ENCODE results near the gene ZG16B. TPM values are rescaled to one million over a fixed set of nuclear protein-coding genes. Genes with fewer than 3 reads are reported as not detected.

The ZG16B gene
- total RNA-seq, 1 experiment from 2014 or later: not detected

GRCh38 chr16:2825049-2825742 lies 4.9 kb upstream of the ZG16B start:
- ChIA-PET CTCF (no interaction called here), POLR2A (ENCODE audit: low non-redundant PET) (no interaction called here)
- Histone ChIP-seq H3K36me3 (ENCODE audit: insufficient read depth, low read length, poor library complexity, severe bottlenecking) (no peaks in the 10 kb centered on the region), H3K4me1 (ENCODE audit: insufficient read depth, low read length, poor library complexity, severe bottlenecking) (no peaks in the 10 kb centered on the region), H3K27ac (ENCODE audit: low read depth, low read length, poor library complexity, severe bottlenecking) (no peak overlapping the region), H3K9me3 (ENCODE audit: low read depth, low read length, poor library complexity, severe bottlenecking) (no peaks in the 10 kb centered on the region), H3K4me3 (ENCODE audit: low read depth, low read length, poor library complexity, severe bottlenecking) (no peak overlapping the region), H3K27me3 (replicated peaks; ENCODE audit: insufficient read depth, low read depth, low read length, poor library complexity) (no peaks in the 10 kb centered on the region)
- BruUV-seq (replicated peaks): no TSS peak
- TF ChIP-seq CTCF (conservative IDR thresholded peaks at IDR 0.05; ENCODE audit: low read depth, low read length) (no peak), EZH2 (IDR thresholded peaks at IDR 0.05; ENCODE audit: borderline replicate concordance, low read depth, low read length, poor library complexity, severe bottlenecking) (no peak)
- DNase-seq (ENCODE audit: low spot score): no peak
- intact Hi-C loops (cut with micrococcal nuclease; ENCODE audit: unreplicated experiment): no loop called here

GRCh38 chr16:2825906-2826305 lies 4.2 kb upstream of the ZG16B start:
- BruUV-seq (replicated peaks): no TSS peak
- CTCF ChIA-PET: no interaction called here
- no peaks in the 10 kb centered on the region for H3K27me3 ChIP-seq (replicated peaks; ENCODE audit: insufficient read depth, low read depth, low read length, poor library complexity)
- no peaks in the 10 kb centered on the region for H3K36me3 ChIP-seq (ENCODE audit: insufficient read depth, low read length, poor library complexity, severe bottlenecking)
- no peak overlapping the region for H3K4me3 ChIP-seq (ENCODE audit: low read depth, low read length, poor library complexity, severe bottlenecking)
- no peak overlapping the region for H3K27ac ChIP-seq (ENCODE audit: low read depth, low read length, poor library complexity, severe bottlenecking)
- intact Hi-C loops (cut with micrococcal nuclease; ENCODE audit: unreplicated experiment): no loop called here
- no peaks in the 10 kb centered on the region for H3K4me1 ChIP-seq (ENCODE audit: insufficient read depth, low read length, poor library complexity, severe bottlenecking)
- TF ChIP-seq EZH2 (IDR thresholded peaks at IDR 0.05; ENCODE audit: borderline replicate concordance, low read depth, low read length, poor library complexity, severe bottlenecking): no peak
- TF ChIP-seq CTCF (conservative IDR thresholded peaks at IDR 0.05; ENCODE audit: low read depth, low read length): no peak
- POLR2A ChIA-PET (ENCODE audit: low non-redundant PET): no interaction called here
- no peak for DNase-seq (ENCODE audit: low spot score)
- no peaks in the 10 kb centered on the region for H3K9me3 ChIP-seq (ENCODE audit: low read depth, low read length, poor library complexity, severe bottlenecking)

GRCh38 chr16:2826591-2827373 lies 3.3 kb upstream of the ZG16B start:
- no peak for DNase-seq (ENCODE audit: low spot score)
- TF ChIP-seq EZH2 (IDR thresholded peaks at IDR 0.05; ENCODE audit: borderline replicate concordance, low read depth, low read length, poor library complexity, severe bottlenecking) (no peak), CTCF (conservative IDR thresholded peaks at IDR 0.05; ENCODE audit: low read depth, low read length) (no peak)
- no TSS peak for BruUV-seq (replicated peaks)
- intact Hi-C loops (cut with micrococcal nuclease; ENCODE audit: unreplicated experiment): no loop called here
- H3K27ac ChIP-seq (ENCODE audit: low read depth, low read length, poor library complexity, severe bottlenecking): no peak overlapping the region
- no peaks in the 10 kb centered on the region for H3K27me3 ChIP-seq (replicated peaks; ENCODE audit: insufficient read depth, low read depth, low read length, poor library complexity)
- H3K4me1 ChIP-seq (ENCODE audit: insufficient read depth, low read length, poor library complexity, severe bottlenecking): no peaks in the 10 kb centered on the region
- CTCF ChIA-PET: no interaction called here
- H3K4me3 ChIP-seq (ENCODE audit: low read depth, low read length, poor library complexity, severe bottlenecking): no peak overlapping the region
- no peaks in the 10 kb centered on the region for H3K36me3 ChIP-seq (ENCODE audit: insufficient read depth, low read length, poor library complexity, severe bottlenecking)
- H3K9me3 ChIP-seq (ENCODE audit: low read depth, low read length, poor library complexity, severe bottlenecking): no peaks in the 10 kb centered on the region
- POLR2A ChIA-PET (ENCODE audit: low non-redundant PET): no interaction called here
